Loucy (cell line): Measurements from ENCODE around the gene TRIP4.

Source experiments
- CTCF ChIP-seq: fragments of 200-600 bp; sonication (generic); conservative IDR thresholded peaks from 2 replicates; pipeline ENCODE4 v1.5.1; 2014; ENCODE audit warnings: mild to moderate bottlenecking, antibody characterized with exemption, low read length
- EZH2phosphoT487 ChIP-seq: fragments of 200-600 bp; IDR thresholded peaks from 2 replicates; pipeline ENCODE4 v1.6.1; 2018; ENCODE audit warnings: antibody characterized with exemption, mild to moderate bottlenecking, moderate library complexity, borderline replicate concordance

GRCh38 chr15:64500695-64501395 is 113.2 kb downstream of the TRIP4 start:
- no peak for TF ChIP-seq CTCF
- no peak for TF ChIP-seq EZH2phosphoT487
